ENCODE data around the gene SART3. TPM values are rescaled to one million over a fixed set of nuclear protein-coding genes. Genes with fewer than 3 reads are reported as not detected.

Gene SART3
- total and polyA plus RNA-seq, 2 of the 13 experiments (the other 11 are each of a cell fraction or from before 2014, with no cell fraction given) = 16.1 to 69.9 TPM

DNA sequence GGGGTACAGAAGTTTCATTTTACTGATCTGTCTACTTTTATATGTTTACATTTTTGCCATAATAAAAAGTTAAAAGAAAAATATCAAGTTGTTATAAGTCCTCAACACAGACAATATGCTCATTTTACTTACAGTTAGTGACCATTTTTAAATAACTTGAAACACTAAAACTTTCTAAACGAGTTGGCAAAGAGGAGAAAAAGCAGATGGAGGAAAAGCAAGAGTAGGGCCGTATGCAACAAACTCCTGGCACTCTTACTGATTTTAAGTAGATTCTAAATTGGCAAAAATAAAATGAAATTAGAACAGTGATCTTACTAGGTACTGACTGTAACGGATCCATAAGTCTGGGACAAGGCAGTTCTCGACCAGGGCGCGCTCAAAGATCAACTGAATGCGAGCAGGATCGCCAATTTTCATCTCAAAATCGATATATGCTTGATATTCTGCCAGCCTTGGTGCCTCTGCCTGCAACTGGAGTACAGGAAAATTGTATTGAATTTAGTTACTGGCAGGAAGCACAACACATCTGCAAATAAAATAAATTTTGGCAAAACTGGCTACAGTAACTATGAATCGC, 22.3 kb downstream of the SART3 start (continued):
- TF ChIP-seq ZNF660 (CRISPR knock-in tag; IDR thresholded peaks at IDR 0.05; ENCODE audit: borderline replicate concordance, low read depth) = no peak
- TF ChIP-seq ATF1 (CRISPR knock-in tag; IDR thresholded peaks at IDR 0.05) = no peak
- no peak for TF ChIP-seq ZNF816 (CRISPR knock-in tag; IDR thresholded peaks at IDR 0.05; ENCODE audit: borderline replicate concordance)
- TF ChIP-seq ZNF7 (CRISPR knock-in tag; IDR thresholded peaks at IDR 0.05) = no peak

DNA sequence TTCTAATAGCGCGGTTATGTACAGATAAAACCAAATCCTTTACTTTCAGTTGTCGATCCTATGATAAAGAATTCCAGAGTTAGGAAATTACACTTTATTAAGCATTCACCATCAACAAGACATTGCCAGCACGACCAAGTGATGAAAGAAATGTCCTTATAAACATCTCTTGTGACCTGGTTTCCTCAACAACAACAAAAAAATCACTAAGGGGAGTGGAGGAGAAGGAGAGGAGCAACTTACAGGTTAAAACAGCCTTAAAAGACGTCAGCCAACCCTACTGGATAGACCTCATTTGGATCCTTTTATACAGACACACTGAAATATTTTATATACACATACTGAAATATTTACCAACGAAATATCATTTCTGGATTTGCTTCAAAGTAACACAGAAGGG, 22.8 kb downstream of the SART3 start:
- Histone ChIP-seq H3K27ac (ENCODE audit: extremely low read length, insufficient read depth, low read length) (no peak overlapping the region), H4K20me1 (ENCODE audit: insufficient read depth, low read length) (peaks cover 5% of the 10 kb centered on the region; the same call in 1 of the 2 replicates), H2AFZ (ENCODE audit: low read length) (no peak overlapping the region), H3K27me3 (ENCODE audit: control insufficient read depth in 1 of 2, insufficient read depth in 2 of 2, low read length in 2 of 2) (no peaks in the 10 kb centered on the region), H3K9me3 (ENCODE audit: low read length) (no peaks in the 10 kb centered on the region), H3K79me2 (ENCODE audit: insufficient read depth, low read length) (peaks cover 26% of the 10 kb centered on the region), H3K4me3 (replicated peaks in 1 of 3; ENCODE audit: insufficient read depth in 1 of 3, low read depth in 2 of 3, low read length in 3 of 3) (no peak overlapping the region), H3K4me1 (ENCODE audit: insufficient read depth, low read length) (no peaks in the 10 kb centered on the region), H3K9ac (ENCODE audit: insufficient read depth, low read depth, low read length) (no peak overlapping the region), H3K36me3 (replicated peaks in 1 of 2; ENCODE audit: control insufficient read depth in 1 of 2, insufficient read depth in 2 of 2, low read length in 2 of 2) (peaks cover 23 to 77% of the 10 kb centered on the region in 2 experiments), H3K4me2 (ENCODE audit: low read depth, low read length) (no peak overlapping the region)
- intact Hi-C loops (cut with micrococcal nuclease; ENCODE audit: unreplicated experiment) (loop anchor here (10.0 kb wide), 1 partner anchor 783 kb away; no protein-coding TSS in a partner anchor), in situ Hi-C loops (cut with HindIII; ENCODE audit: extremely low pct_ligation_motif_present, low pct_unique_long_range_greater_than_20kb) (no loop called here)
- no peak for FAIRE-seq
- POLR2A ChIA-PET = no interaction called here
- CTCF ChIA-PET (ENCODE audit: low intra/inter-chr PET ratio, low total read pairs) = no interaction called here
- ATAC-seq = no peak
- DNase-seq (ENCODE audit: low spot score) = no peak
- no TSS peak for BruUV-seq (replicated peaks)
- WGBS (ENCODE audit: low lambda C conversion rate) = 83% methylated on average over 6 of the region's 6 CpGs
- TF ChIP-seq, protein P1, sequence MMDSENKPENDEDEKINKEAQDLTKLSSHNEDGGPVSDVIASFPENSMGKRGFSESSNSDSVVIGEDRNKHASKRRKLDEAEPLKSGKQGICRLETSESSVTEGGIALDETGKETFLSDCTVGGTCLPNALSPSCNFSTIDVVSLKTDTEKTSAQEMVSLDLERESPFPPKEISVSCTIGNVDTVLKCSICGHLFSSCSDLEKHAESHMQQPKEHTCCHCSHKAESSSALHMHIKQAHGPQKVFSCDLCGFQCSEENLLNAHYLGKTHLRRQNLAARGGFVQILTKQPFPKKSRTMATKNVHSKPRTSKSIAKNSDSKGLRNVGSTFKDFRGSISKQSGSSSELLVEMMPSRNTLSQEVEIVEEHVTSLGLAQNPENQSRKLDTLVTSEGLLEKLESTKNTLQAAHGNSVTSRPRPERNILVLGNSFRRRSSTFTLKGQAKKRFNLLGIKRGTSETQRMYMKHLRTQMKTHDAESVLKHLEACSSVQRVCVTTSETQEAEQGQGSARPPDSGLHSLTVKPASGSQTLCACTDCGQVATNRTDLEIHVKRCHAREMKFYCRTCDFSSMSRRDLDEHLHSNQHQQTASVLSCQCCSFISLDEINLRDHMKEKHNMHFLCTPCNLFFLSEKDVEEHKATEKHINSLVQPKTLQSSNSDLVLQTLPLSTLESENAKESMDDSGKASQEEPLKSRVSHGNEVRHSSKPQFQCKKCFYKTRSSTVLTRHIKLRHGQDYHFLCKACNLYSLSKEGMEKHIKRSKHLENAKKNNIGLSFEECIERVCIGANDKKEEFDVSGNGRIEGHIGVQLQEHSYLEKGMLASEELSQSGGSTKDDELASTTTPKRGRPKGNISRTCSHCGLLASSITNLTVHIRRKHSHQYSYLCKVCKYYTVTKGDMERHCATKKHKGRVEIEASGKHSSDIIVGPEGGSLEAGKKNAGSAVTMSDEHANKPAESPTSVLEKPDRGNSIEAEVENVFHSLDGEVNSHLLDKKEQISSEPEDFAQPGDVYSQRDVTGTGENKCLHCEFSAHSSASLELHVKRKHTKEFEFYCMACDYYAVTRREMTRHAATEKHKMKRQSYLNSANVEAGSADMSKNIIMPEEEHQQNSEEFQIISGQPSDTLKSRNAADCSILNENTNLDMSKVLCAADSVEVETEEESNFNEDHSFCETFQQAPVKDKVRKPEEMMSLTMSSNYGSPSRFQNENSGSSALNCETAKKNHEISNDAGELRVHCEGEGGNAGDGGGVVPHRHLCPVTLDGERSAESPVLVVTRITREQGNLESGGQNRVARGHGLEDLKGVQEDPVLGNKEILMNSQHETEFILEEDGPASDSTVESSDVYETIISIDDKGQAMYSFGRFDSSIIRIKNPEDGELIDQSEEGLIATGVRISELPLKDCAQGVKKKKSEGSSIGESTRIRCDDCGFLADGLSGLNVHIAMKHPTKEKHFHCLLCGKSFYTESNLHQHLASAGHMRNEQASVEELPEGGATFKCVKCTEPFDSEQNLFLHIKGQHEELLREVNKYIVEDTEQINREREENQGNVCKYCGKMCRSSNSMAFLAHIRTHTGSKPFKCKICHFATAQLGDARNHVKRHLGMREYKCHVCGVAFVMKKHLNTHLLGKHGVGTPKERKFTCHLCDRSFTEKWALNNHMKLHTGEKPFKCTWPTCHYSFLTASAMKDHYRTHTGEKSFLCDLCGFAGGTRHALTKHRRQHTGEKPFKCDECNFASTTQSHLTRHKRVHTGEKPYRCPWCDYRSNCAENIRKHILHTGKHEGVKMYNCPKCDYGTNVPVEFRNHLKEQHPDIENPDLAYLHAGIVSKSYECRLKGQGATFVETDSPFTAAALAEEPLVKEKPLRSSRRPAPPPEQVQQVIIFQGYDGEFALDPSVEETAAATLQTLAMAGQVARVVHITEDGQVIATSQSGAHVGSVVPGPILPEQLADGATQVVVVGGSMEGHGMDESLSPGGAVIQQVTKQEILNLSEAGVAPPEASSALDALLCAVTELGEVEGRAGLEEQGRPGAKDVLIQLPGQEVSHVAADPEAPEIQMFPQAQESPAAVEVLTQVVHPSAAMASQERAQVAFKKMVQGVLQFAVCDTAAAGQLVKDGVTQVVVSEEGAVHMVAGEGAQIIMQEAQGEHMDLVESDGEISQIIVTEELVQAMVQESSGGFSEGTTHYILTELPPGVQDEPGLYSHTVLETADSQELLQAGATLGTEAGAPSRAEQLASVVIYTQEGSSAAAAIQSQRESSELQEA (CRISPR knock-in tag; IDR thresholded peaks at IDR 0.05; ENCODE audit: not compliant biosample characterization) = no peak
- no peak for TF ChIP-seq ZNF496 (CRISPR knock-in tag; IDR thresholded peaks at IDR 0.05; ENCODE audit: insufficient replicate concordance)
- TF ChIP-seq, protein P2, sequence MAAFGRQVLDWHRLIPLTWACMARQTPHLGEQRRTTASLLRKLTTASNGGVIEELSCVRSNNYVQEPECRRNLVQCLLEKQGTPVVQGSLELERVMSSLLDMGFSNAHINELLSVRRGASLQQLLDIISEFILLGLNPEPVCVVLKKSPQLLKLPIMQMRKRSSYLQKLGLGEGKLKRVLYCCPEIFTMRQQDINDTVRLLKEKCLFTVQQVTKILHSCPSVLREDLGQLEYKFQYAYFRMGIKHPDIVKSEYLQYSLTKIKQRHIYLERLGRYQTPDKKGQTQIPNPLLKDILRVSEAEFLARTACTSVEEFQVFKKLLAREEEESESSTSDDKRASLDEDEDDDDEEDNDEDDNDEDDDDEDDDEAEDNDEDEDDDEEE (CRISPR knock-in tag; IDR thresholded peaks at IDR 0.05) = no peak
- TF ChIP-seq, protein P3, sequence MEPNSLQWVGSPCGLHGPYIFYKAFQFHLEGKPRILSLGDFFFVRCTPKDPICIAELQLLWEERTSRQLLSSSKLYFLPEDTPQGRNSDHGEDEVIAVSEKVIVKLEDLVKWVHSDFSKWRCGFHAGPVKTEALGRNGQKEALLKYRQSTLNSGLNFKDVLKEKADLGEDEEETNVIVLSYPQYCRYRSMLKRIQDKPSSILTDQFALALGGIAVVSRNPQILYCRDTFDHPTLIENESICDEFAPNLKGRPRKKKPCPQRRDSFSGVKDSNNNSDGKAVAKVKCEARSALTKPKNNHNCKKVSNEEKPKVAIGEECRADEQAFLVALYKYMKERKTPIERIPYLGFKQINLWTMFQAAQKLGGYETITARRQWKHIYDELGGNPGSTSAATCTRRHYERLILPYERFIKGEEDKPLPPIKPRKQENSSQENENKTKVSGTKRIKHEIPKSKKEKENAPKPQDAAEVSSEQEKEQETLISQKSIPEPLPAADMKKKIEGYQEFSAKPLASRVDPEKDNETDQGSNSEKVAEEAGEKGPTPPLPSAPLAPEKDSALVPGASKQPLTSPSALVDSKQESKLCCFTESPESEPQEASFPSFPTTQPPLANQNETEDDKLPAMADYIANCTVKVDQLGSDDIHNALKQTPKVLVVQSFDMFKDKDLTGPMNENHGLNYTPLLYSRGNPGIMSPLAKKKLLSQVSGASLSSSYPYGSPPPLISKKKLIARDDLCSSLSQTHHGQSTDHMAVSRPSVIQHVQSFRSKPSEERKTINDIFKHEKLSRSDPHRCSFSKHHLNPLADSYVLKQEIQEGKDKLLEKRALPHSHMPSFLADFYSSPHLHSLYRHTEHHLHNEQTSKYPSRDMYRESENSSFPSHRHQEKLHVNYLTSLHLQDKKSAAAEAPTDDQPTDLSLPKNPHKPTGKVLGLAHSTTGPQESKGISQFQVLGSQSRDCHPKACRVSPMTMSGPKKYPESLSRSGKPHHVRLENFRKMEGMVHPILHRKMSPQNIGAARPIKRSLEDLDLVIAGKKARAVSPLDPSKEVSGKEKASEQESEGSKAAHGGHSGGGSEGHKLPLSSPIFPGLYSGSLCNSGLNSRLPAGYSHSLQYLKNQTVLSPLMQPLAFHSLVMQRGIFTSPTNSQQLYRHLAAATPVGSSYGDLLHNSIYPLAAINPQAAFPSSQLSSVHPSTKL (CRISPR knock-in tag; IDR thresholded peaks at IDR 0.05) = no peak
- no peak for TF ChIP-seq ZNF776 (CRISPR knock-in tag; IDR thresholded peaks at IDR 0.05)
- TF ChIP-seq SIN3B (IDR thresholded peaks at IDR 0.05; ENCODE audit: low read length) = no peak

All from HepG2 (cell line).